Keratinocyte (primary cell): ENCODE measurements around the gene CA12. TPM values are rescaled to one million over a fixed set of nuclear protein-coding genes. Genes with fewer than 3 reads are reported as not detected.
A peak's percentile ranks its signal among the peaks of the same experiment; 100 is the strongest.

Source experiments
- DNase-seq: peaks from one replicate; pipeline ENCODE4 v3.0.0-alpha.2; 2011; ENCODE audit warnings: low read depth, missing footprints, low spot score
- FAIRE-seq: peaks from 2 replicates; lab custom pipeline; 2011; peaks lifted over from hg19 to GRCh38; lab: Jason Lieb, UNC
- H2AFZ ChIP-seq: 2 replicates; pipeline ENCODE4 v1.6.0; 2012; ENCODE audit warnings: low read length, control low read depth, inconsistent platforms; ENCODE audit not compliant: control insufficient read depth
- H3K27ac ChIP-seq: 2 replicates; pipeline ENCODE4 v1.5.1; 2011; ENCODE audit warnings: low read length; ENCODE audit not compliant: control insufficient read depth, insufficient read depth
- H3K27me3 ChIP-seq: 3 replicates; pipeline ENCODE4 v1.6.0; 2011; ENCODE audit warnings: low read length; ENCODE audit not compliant: control insufficient read depth, insufficient read depth; ENCODE audit errors: extremely low read depth
- H3K36me3 ChIP-seq, 2 experiments: 2 replicates in 1 of 2; 3 replicates in 1 of 2; pipeline ENCODE4 v1.5.1; 2011; ENCODE audit warnings: low read length in 2 of 2, mild to moderate bottlenecking in 1 of 2; ENCODE audit not compliant: control insufficient read depth in 2 of 2, insufficient read depth in 2 of 2; ENCODE audit errors: extremely low read depth in 1 of 2
- H3K4me1 ChIP-seq: 3 replicates; pipeline ENCODE4 v1.5.1; 2011; ENCODE audit warnings: low read length; ENCODE audit not compliant: control insufficient read depth, insufficient read depth; ENCODE audit errors: extremely low read depth
- H3K4me2 ChIP-seq: 3 replicates; pipeline ENCODE4 v1.6.0; 2011; ENCODE audit warnings: low read depth, low read length; ENCODE audit not compliant: control insufficient read depth, insufficient read depth; ENCODE audit errors: extremely low read depth
- H3K4me3 ChIP-seq, 3 experiments: fragments of 200-600 bp in 1 of 3; sonication (generic) in 1 of 3; 2 replicates in 2 of 3; 3 replicates in 1 of 3; pipeline ENCODE4 v1.5.1; 2011 to 2016; ENCODE audit warnings: low read length in 3 of 3, mild to moderate bottlenecking in 3 of 3, control low read depth in 2 of 3, inconsistent platforms in 1 of 3, low read depth in 1 of 3, mixed read lengths in 1 of 3, mixed run types in 1 of 3, moderate library complexity in 1 of 3; ENCODE audit not compliant: control insufficient read depth in 2 of 3, insufficient read depth in 2 of 3; ENCODE audit errors: extremely low read depth in 1 of 3
- H3K79me2 ChIP-seq: 2 replicates; pipeline ENCODE4 v1.6.0; 2012; ENCODE audit warnings: low read length; ENCODE audit not compliant: control insufficient read depth, insufficient read depth
- H3K9ac ChIP-seq: 3 replicates; pipeline ENCODE4 v1.6.0; 2011; ENCODE audit warnings: low read length; ENCODE audit not compliant: control insufficient read depth, insufficient read depth; ENCODE audit errors: extremely low read depth
- H3K9me1 ChIP-seq: 3 replicates; pipeline ENCODE4 v1.6.0; 2011; ENCODE audit warnings: low read length; ENCODE audit not compliant: control insufficient read depth, insufficient read depth; ENCODE audit errors: extremely low read depth
- H3K9me3 ChIP-seq: 2 replicates; pipeline ENCODE4 v1.5.1; 2012; ENCODE audit warnings: low read depth, low read length; ENCODE audit not compliant: control insufficient read depth
- H4K20me1 ChIP-seq: 3 replicates; pipeline ENCODE4 v1.6.0; 2011; ENCODE audit warnings: low read length; ENCODE audit not compliant: control insufficient read depth, insufficient read depth; ENCODE audit errors: extremely low read depth
- EZH2 ChIP-seq: IDR thresholded peaks from one replicate; pipeline ENCODE4 v1.6.1; 2012; ENCODE audit warnings: inconsistent platforms, mild to moderate bottlenecking, low read length, moderate library complexity
- dilution Hi-C: fragments of 300-500 bp; cut with MboI; formaldehyde crosslinking; loops from one replicate; pipeline ENCODE4 v1.7.0; 2020; ENCODE audit warnings: low sequenced_read_pairs; ENCODE audit not compliant: extremely low pct_ligation_motif_present
- polyA plus RNA-seq, 5 experiments: library from polyadenylated mRNA; depleted of rRNA in 3 of 5; stranded (reverse) in 3 of 5; stranded (forward) in 1 of 5; unstranded in 1 of 5; fragments of >200 nt; gene quantifications; 1 replicate in 1 of 5; 2 replicates in 3 of 5; 3 replicates in 1 of 5; pipeline versions ENCODE4 v1.2.1 to v1.2.3, GENCODE V29; 2011 to 2012; ENCODE audit warnings: missing spikeins in 2 of 5, low read depth in 1 of 5, low replicate concordance in 1 of 5
- TF ChIP-seq, protein P1 (sequence below), 3 experiments: IDR thresholded peaks in 1 of 3; conservative IDR thresholded peaks in 1 of 3; optimal IDR thresholded peaks in 1 of 3; 2 replicates in 2 of 3; 3 replicates in 1 of 3; pipeline versions ENCODE3 to v1.5.1; 2011; ENCODE audit warnings: low read length in 3 of 3, mild to moderate bottlenecking in 3 of 3, moderate library complexity in 2 of 3, control low read depth in 1 of 3, inconsistent platforms in 1 of 3; ENCODE audit not compliant: insufficient read depth in 2 of 3; ENCODE audit errors: extremely low read depth in 1 of 3

CA12 gene
- polyA plus RNA-seq, 1 donor (not counting 4 experiments of a cell fraction or from before 2014, with no cell fraction given) = 158 TPM

DNA sequence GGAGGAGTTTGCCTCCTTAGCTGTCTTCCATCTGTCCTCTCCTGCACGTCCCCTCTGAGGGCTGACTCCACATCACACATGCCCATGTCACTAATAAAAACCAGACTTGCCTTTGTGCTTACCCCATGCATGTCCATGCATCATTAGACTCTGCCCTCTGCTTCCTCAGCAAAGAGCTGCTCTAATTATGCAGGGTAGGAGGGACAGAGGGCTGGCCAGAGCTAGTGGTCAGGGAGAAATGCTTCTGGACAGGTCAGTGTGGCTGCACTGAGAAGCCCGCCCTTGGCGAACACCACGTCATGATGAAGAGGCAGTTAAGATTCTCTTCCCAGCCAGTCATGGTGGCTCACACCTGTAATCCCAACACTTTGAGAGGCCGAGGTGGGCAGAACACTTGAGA, 8.9 kb downstream of the CA12 start:
- peak overlapping the region; percentile 20 for H3K9ac ChIP-seq

GRCh38 chr15:63372018-63372705, 9.5 kb downstream of the CA12 start:
- FAIRE-seq = peak; percentile 96
- DNase-seq = peak; percentile 91
- H3K79me2 ChIP-seq = peaks cover 15% of the 10 kb centered on the region

More for the DNA sequence above, 8.9 kb downstream of the CA12 start:
- no peaks in the 10 kb centered on the region for H3K9me1 ChIP-seq
- H3K36me3 ChIP-seq = peaks cover 13 to 24% of the 10 kb centered on the region in 2 experiments
- H3K27ac ChIP-seq = peak overlapping the region; percentile 96
- DNase-seq = no peak
- no peak for FAIRE-seq
- H3K4me1 ChIP-seq = peaks cover 80% of the 10 kb centered on the region
- no peaks in the 10 kb centered on the region for H3K27me3 ChIP-seq
- peaks cover 19% of the 10 kb centered on the region for H3K79me2 ChIP-seq
- peak overlapping the region; percentile 80 for H3K4me2 ChIP-seq
- no peak for TF ChIP-seq EZH2
- TF ChIP-seq, protein P1, sequence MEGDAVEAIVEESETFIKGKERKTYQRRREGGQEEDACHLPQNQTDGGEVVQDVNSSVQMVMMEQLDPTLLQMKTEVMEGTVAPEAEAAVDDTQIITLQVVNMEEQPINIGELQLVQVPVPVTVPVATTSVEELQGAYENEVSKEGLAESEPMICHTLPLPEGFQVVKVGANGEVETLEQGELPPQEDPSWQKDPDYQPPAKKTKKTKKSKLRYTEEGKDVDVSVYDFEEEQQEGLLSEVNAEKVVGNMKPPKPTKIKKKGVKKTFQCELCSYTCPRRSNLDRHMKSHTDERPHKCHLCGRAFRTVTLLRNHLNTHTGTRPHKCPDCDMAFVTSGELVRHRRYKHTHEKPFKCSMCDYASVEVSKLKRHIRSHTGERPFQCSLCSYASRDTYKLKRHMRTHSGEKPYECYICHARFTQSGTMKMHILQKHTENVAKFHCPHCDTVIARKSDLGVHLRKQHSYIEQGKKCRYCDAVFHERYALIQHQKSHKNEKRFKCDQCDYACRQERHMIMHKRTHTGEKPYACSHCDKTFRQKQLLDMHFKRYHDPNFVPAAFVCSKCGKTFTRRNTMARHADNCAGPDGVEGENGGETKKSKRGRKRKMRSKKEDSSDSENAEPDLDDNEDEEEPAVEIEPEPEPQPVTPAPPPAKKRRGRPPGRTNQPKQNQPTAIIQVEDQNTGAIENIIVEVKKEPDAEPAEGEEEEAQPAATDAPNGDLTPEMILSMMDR (optimal IDR thresholded peaks at IDR 0.05 in 1 of 3, IDR thresholded peaks at IDR 0.05 in 1 of 3, conservative IDR thresholded peaks at IDR 0.05 in 1 of 3; ENCODE audit: extremely low read depth in 1 of 3, insufficient read depth in 2 of 3, low read length in 3 of 3) = no peak
- H2AFZ ChIP-seq = no peak overlapping the region
- peak overlapping the region in 1 of 3 experiments; percentile 29 for H3K4me3 ChIP-seq
- H3K9me3 ChIP-seq = no peaks in the 10 kb centered on the region
- H4K20me1 ChIP-seq = no peaks in the 10 kb centered on the region
- dilution Hi-C loops = no loop called here

More at GRCh38 chr15:63372018-63372705, 9.5 kb downstream of the CA12 start:
- Histone ChIP-seq H3K27me3 (no peaks in the 10 kb centered on the region), H3K9me3 (no peaks in the 10 kb centered on the region), H4K20me1 (no peaks in the 10 kb centered on the region), H3K4me1 (peaks cover 86% of the 10 kb centered on the region), H2AFZ (peak overlapping the region; percentile 73), H3K4me3 (peak overlapping the region in 1 of 3 experiments; percentile 36), H3K9ac (peak overlapping the region; percentile 80), H3K27ac (peak overlapping the region; percentile 96), H3K9me1 (no peaks in the 10 kb centered on the region), H3K36me3 (peaks cover 13 to 24% of the 10 kb centered on the region in 2 experiments), H3K4me2 (peak overlapping the region; percentile 80)
- dilution Hi-C loops = no loop called here
- TF ChIP-seq, protein P1 (optimal IDR thresholded peaks at IDR 0.05 in 1 of 3, IDR thresholded peaks at IDR 0.05 in 1 of 3, conservative IDR thresholded peaks at IDR 0.05 in 1 of 3; ENCODE audit: extremely low read depth in 1 of 3, insufficient read depth in 2 of 3, low read length in 3 of 3) = peak in 1 of 3 experiments; percentile 0
- TF ChIP-seq EZH2 = no peak
